Aorta (tissue), 5 donors: ENCODE data around the gene IFT172. TPM values are rescaled to one million over a fixed set of nuclear protein-coding genes. Genes with fewer than 3 reads are reported as not detected.

Source experiments
- ATAC-seq: fragments of 200-7000 bp; cut with Tn5 transposase; one replicate; pipeline ENCODE4 v1.9.1; 2022; ENCODE audit warnings: moderate library complexity; ENCODE audit not compliant: low FRiP score
- DNase-seq, 2 donors: peaks; one replicate each; pipeline ENCODE4 v3.0.0-alpha.2; 2020
- H3K27ac ChIP-seq, 2 donors: one replicate each; pipeline ENCODE4 v1.5.1; 2013; ENCODE audit warnings: low read length in 2 of 2, mild to moderate bottlenecking in 2 of 2, moderate library complexity in 2 of 2, control low read depth in 1 of 2, inconsistent platforms in 1 of 2, low read depth in 1 of 2
- H3K27me3 ChIP-seq, 2 donors: one replicate each; pipeline ENCODE4 v1.6.1; 2013; ENCODE audit warnings: control low read depth in 1 of 2, low read length in 1 of 2, mild to moderate bottlenecking in 1 of 2, moderate library complexity in 1 of 2; ENCODE audit not compliant: insufficient read depth in 2 of 2, control insufficient read depth in 1 of 2
- H3K36me3 ChIP-seq, 2 donors: one replicate each; pipeline ENCODE4 v1.6.1; 2013; ENCODE audit warnings: control low read depth in 1 of 2, low read length in 1 of 2, mild to moderate bottlenecking in 1 of 2; ENCODE audit not compliant: insufficient read depth in 2 of 2, control insufficient read depth in 1 of 2
- H3K4me1 ChIP-seq, 2 donors: one replicate each; pipeline ENCODE4 v1.6.1; 2013; ENCODE audit warnings: low read length in 2 of 2, control low read depth in 1 of 2, mild to moderate bottlenecking in 1 of 2, moderate library complexity in 1 of 2; ENCODE audit not compliant: insufficient read depth in 2 of 2, control insufficient read depth in 1 of 2
- H3K4me3 ChIP-seq, 2 donors: one replicate each; pipeline ENCODE4 v1.5.1; 2013; ENCODE audit warnings: low read length in 2 of 2, control low read depth in 1 of 2, mild to moderate bottlenecking in 1 of 2
- H3K9me3 ChIP-seq: one replicate; pipeline ENCODE4 v1.6.1; 2013; ENCODE audit warnings: mild to moderate bottlenecking, low read length; ENCODE audit not compliant: control insufficient read depth
- WGBS, 2 donors: extraction: QIAGEN DNeasy Blood & Tissue Kit; methylation state at CpG; one replicate each; pipeline ENCODE4 v1.1.7; 2013; 5-methylcytosine and 5-hydroxymethylcytosine counted together
- intact Hi-C, 2 donors: fragments of 100-400 bp; cut with DNase I; formaldehyde crosslinking; loops; one replicate each; pipeline versions ENCODE4 v1.14.2 to v1.15.0; 2022
- polyA plus RNA-seq, 2 donors: library from polyadenylated mRNA; stranded (reverse); fragments of 200-250 nt; gene quantifications; one replicate each; pipeline ENCODE4 v1.2.3, GENCODE V29; 2013
- total RNA-seq, 2 donors: library from RNA; stranded (reverse); fragmentation: NEBNext Ultra II Directional; extraction: Animal tissue kit (Norgen Biotek cat#: 25700); gene quantifications; one replicate each; pipeline ENCODE4 v1.2.1, GENCODE V29; 2021
- donor health status: healthy with polysubstance abuse.
- donor health status: Bipolar disorder and iron deficiency.
- donor health status: DM: no; HTN: no; CAD: no.
- donor health status: DM: no; HTN: no; CAD: no.
- donor health status: DM: yes; HTN: yes; CAD: no.

IFT172 gene
- total and polyA plus RNA-seq, 4 donors: 8.1 to 64.9 (median 35.3) TPM

DNA sequence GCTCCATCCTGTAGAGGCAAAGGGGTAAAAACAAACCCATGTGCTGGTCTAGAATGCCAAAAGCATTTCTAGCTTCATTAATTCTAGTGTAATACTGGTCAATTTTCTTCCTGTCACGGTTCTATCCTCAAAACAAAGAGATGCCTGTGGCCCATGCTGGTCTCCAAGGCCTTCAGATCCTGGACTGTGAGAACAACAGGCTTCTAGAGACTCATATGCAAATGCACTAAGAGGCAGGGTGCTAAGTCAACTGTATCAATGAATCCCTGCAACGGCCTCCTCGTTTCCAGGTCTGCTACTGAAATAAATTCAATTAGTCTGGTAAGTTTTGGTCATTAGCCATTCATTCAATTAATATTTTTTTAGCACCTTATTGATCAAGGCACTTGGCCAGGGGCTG, 4.0 kb downstream of the IFT172 start:
- no peak overlapping the region for H3K27ac ChIP-seq
- peaks cover 7 to 11% of the 10 kb centered on the region in 2 donors for H3K36me3 ChIP-seq
- no peak for ATAC-seq
- H3K4me3 ChIP-seq: no peak overlapping the region
- H3K4me1 ChIP-seq: no peaks in the 10 kb centered on the region
- DNase-seq: no peak
- WGBS, 2 donors: 60 to 62% methylated on average over 3 of the region's 3 CpGs
- no peaks in the 10 kb centered on the region for H3K9me3 ChIP-seq
- intact Hi-C loops: no loop called here
- H3K27me3 ChIP-seq: no peaks in the 10 kb centered on the region

DNA sequence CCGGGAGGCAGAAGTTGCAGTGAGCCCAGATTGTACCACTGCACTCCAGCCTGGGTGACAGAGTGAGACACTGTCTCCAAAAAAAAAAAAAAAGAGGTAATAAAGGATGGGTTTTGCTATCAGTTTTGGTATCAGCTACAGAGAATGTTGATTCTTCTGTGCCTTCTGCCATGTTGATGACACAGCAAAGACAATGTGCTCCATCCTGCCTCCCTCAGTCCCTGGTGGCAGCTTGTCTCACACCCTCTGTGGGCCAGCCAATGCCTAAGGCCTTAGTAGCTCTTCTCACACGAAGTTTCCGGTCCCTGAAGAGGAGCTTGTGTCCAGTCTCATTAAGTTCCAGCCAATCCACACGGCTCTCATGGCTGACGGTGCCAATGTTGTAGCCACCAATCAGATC, 17.6 kb downstream of the IFT172 start:
- no peaks in the 10 kb centered on the region for H3K27me3 ChIP-seq
- H3K9me3 ChIP-seq: no peaks in the 10 kb centered on the region
- WGBS, 2 donors: 90 to 93% methylated on average over 5 of the region's 5 CpGs
- ATAC-seq (no peak), DNase-seq (no peak)
- intact Hi-C loops: no loop called here
- H3K27ac ChIP-seq: no peak overlapping the region
- no peaks in the 10 kb centered on the region for H3K4me1 ChIP-seq
- H3K36me3 ChIP-seq: peaks cover 3 to 9% of the 10 kb centered on the region in 2 donors
- no peak overlapping the region for H3K4me3 ChIP-seq

DNA sequence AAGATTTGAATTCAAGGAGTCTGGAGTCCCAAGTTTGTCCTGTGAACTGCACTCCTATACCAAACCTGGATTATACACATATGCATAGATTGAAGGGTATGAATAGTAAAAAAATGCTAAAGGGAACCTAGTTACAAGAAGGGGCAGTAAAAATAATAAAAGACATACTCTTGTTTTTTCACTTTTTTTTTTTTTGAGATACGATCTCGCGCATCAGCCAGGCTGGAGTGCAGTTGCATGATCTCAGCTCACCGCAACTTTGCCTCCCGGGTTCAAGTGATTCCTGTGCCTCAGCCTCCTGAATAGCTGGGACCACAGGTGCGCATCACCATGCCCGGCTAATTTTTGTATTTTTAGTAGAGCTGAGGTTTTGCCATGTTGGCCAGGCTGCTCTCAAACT, 25.1 kb downstream of the IFT172 start:
- ATAC-seq (no peak), DNase-seq (no peak)
- Histone ChIP-seq H3K36me3 (peaks cover 4 to 7% of the 10 kb centered on the region in 2 donors), H3K4me3 (no peak overlapping the region), H3K9me3 (no peaks in the 10 kb centered on the region), H3K27me3 (no peaks in the 10 kb centered on the region), H3K27ac (no peak overlapping the region), H3K4me1 (no peaks in the 10 kb centered on the region)
- WGBS, 2 donors: 95 to 98% methylated on average over 7 of the region's 7 CpGs
- intact Hi-C loops: no loop called here

DNA sequence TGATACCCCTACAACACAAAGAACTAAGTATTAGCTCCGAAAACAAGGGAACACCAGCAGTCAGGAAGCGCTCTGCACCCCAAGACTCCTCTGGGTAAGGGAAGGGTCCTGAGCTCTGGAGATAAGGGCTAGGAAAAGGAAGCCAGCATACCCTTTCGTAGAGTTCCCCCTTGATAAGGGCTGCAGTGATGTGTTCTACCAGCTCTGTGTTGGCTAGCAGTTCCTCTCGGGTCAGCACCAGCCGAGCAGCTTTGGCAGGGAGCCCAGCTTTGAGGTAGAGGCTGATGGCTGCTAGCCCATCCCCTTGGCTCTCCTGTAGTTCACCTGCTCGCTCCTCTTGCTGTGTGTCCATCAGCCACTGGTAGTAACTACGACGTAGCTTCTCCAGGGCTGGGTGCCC, 28.4 kb downstream of the IFT172 start:
- H3K27me3 ChIP-seq: no peaks in the 10 kb centered on the region
- H3K36me3 ChIP-seq: peaks cover 4 to 12% of the 10 kb centered on the region in 2 donors
- ATAC-seq (no peak), DNase-seq (no peak)
- no peaks in the 10 kb centered on the region for H3K4me1 ChIP-seq
- H3K4me3 ChIP-seq: no peak overlapping the region
- intact Hi-C loops: no loop called here
- H3K9me3 ChIP-seq: no peaks in the 10 kb centered on the region
- H3K27ac ChIP-seq: no peak overlapping the region
- WGBS, 2 donors: 84 to 85% methylated on average over 8 of the region's 8 CpGs

DNA sequence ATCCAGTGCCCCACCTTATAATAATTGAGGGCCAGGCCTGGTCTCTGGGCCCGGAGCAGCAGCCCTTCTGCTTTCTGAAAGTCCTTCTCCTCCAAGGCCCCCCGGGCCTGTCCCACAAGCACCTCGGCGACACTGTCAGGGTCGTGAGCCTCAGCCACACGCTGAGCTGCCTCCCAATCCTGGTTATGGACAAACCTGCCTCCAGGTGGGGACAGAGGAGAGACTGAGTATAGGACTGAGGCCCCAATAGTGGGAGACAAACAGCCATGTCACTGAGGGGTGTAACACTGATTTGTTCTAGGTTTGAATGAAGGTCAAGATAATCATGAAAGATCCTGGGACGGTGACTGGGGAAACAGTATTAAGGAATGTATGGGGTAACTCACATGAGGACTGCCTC, 35.6 kb downstream of the IFT172 start:
- H3K4me1 ChIP-seq: no peaks in the 10 kb centered on the region
- no peaks in the 10 kb centered on the region for H3K9me3 ChIP-seq
- H3K4me3 ChIP-seq: no peak overlapping the region
- intact Hi-C loops: no loop called here
- H3K36me3 ChIP-seq: peaks cover 9 to 10% of the 10 kb centered on the region in 2 donors
- ATAC-seq: no peak
- no peaks in the 10 kb centered on the region for H3K27me3 ChIP-seq
- 88 to 90% methylated on average over 7 of the region's 7 CpGs for WGBS, 2 donors
- no peak for DNase-seq
- H3K27ac ChIP-seq: no peak overlapping the region

DNA sequence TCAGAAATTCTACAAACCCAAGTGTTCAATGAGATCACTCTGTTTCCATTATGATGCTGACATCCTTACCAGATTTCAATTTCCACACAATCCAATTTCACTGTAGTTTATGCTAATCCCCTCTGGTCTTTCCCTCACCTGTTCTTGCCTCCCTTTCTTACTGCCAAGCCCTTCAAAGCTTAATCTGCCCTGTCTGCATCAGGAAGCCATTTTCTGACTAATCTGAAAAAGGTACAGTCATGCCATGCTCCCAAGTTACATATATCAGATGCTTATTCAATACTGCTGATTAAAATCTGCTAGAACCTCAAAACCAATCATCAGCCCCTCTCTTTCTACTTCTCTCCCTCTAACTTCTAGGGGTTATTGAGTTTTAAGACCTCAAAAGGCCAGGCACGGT, 38.4 kb downstream of the IFT172 start:
- ATAC-seq (no peak), DNase-seq (no peak)
- no peak overlapping the region for H3K27ac ChIP-seq
- no peaks in the 10 kb centered on the region for H3K27me3 ChIP-seq
- no peaks in the 10 kb centered on the region for H3K9me3 ChIP-seq
- peaks cover 5 to 9% of the 10 kb centered on the region in 2 donors for H3K36me3 ChIP-seq
- H3K4me1 ChIP-seq: no peaks in the 10 kb centered on the region
- intact Hi-C loops: no loop called here
- WGBS, 2 donors: 41 to 60% methylated on average over 1 of the region's 1 CpG
- H3K4me3 ChIP-seq: no peak overlapping the region

DNA sequence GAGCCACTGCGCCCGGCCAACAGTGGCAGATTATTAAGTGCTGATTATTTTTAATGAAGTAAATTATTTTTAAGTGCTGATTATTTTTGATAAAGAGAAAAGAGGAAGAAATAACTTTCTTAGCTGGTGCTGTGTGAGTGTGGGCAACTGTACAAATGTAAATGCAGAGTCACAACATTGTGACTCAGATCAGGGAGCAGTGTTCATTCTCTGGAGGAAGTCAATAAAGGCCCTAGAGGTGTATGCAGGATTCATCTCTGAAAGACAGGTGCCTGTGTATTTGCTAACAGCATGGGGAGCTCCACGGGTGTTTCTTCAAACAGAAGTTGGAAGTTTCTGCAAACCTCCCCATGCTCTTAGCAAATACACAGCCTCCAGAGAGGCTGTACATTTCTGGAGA, 41.2 kb downstream of the IFT172 start:
- H3K36me3 ChIP-seq: peaks cover 4 to 5% of the 10 kb centered on the region in 2 donors
- ATAC-seq: no peak
- intact Hi-C loops: no loop called here
- no peaks in the 10 kb centered on the region for H3K9me3 ChIP-seq
- H3K4me1 ChIP-seq: no peaks in the 10 kb centered on the region
- H3K27ac ChIP-seq: no peak overlapping the region
- no peak for DNase-seq
- no peaks in the 10 kb centered on the region for H3K27me3 ChIP-seq
- 57 to 80% methylated on average over 3 of the region's 3 CpGs for WGBS, 2 donors
- H3K4me3 ChIP-seq: no peak overlapping the region

DNA sequence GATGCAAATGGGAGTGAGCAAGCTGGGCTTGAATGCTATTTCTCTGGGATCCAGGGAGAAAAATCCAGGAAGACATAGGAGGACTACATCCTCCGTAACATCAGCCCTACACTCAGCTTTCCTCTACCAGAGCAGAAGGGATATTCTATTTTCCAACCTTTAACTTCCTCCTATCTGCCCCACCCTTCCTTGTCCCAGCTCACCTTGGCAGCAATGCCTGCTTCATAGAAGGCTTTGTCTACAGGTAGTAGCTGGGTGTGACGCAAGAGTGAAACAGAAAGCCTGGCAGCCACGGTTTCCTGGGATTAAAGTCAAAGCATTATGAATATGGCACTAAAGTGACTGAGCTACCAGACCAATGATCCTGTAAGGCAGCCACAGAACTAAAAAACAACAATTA, 43.5 kb downstream of the IFT172 start:
- Histone ChIP-seq H3K9me3 (no peaks in the 10 kb centered on the region), H3K4me1 (no peaks in the 10 kb centered on the region), H3K36me3 (peaks cover 5 to 6% of the 10 kb centered on the region in 2 donors), H3K4me3 (no peak overlapping the region), H3K27me3 (no peaks in the 10 kb centered on the region), H3K27ac (no peak overlapping the region)
- no peak for ATAC-seq
- WGBS, 2 donors: 86 to 89% methylated on average over 3 of the region's 3 CpGs
- intact Hi-C loops: no loop called here
- no peak for DNase-seq

DNA sequence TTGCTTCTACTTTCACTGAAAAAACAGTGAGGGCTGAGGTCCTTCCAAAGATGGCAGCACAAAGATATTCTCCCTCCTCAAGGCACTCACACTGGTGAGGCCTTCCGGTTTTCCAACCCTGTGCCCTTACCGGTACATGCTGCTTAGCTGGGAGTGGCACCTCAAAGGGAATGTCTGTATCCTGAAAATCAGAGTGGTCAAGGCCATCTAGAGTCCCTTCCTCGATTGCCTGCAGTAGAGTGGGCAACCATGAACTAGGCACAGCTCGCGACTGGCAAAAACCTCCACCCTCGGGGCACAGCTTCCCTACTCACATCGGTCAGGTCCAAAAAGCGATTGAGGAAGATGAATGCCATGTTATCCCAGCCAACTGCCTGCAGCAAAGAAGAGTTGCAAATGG, 43.9 kb downstream of the IFT172 start:
- Histone ChIP-seq H3K4me1 (no peaks in the 10 kb centered on the region), H3K27ac (no peak overlapping the region), H3K27me3 (no peaks in the 10 kb centered on the region), H3K4me3 (no peak overlapping the region), H3K36me3 (peaks cover 5 to 9% of the 10 kb centered on the region in 2 donors), H3K9me3 (no peaks in the 10 kb centered on the region)
- intact Hi-C loops: no loop called here
- ATAC-seq (no peak), DNase-seq (no peak)
- WGBS, 2 donors: 90% methylated on average over 8 of the region's 8 CpGs
